ENCODE results near the gene LAMA2. TPM values are rescaled to one million over a fixed set of nuclear protein-coding genes. Genes with fewer than 3 reads are reported as not detected.

LAMA2 gene
- total RNA-seq, 2 donors from 2014 or later = 3.6 to 7.5 TPM

DNA sequence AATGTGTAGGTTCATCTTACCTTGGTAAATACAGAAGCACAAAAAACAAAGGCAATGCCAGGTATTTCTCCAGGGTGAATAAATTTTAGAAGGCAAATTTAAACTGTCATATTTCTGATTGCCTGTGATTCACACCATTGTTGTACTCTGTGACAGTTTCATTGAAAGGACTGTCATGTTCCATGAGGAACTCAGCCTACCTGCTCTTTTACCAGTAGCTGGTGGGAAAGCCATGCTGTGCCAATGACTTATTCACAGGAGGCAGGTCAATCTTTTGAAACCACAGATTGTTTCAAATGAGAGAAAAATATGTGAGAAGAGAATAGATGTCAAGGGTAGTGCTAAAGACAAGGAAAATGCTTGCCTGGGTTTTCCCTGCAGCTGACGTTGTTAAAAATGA lies 206.4 kb downstream of the LAMA2 start:
- Histone ChIP-seq H3K36me3 (no peaks in the 10 kb centered on the region), H3K9me3 (no peaks in the 10 kb centered on the region), H3K27me3 (no peaks in the 10 kb centered on the region), H3K9ac (ENCODE audit: low read depth in 2 of 2, low read length in 2 of 2) (no peak overlapping the region), H3K27ac (no peak overlapping the region), H3K4me1 (no peaks in the 10 kb centered on the region), H3K4me3 (no peak overlapping the region)
- intact Hi-C loops (cut with DNase I) = no loop called here
- TF ChIP-seq, protein P1, sequence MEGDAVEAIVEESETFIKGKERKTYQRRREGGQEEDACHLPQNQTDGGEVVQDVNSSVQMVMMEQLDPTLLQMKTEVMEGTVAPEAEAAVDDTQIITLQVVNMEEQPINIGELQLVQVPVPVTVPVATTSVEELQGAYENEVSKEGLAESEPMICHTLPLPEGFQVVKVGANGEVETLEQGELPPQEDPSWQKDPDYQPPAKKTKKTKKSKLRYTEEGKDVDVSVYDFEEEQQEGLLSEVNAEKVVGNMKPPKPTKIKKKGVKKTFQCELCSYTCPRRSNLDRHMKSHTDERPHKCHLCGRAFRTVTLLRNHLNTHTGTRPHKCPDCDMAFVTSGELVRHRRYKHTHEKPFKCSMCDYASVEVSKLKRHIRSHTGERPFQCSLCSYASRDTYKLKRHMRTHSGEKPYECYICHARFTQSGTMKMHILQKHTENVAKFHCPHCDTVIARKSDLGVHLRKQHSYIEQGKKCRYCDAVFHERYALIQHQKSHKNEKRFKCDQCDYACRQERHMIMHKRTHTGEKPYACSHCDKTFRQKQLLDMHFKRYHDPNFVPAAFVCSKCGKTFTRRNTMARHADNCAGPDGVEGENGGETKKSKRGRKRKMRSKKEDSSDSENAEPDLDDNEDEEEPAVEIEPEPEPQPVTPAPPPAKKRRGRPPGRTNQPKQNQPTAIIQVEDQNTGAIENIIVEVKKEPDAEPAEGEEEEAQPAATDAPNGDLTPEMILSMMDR (IDR thresholded peaks at IDR 0.05) = no peak
- DNase-seq = no peak

DNA sequence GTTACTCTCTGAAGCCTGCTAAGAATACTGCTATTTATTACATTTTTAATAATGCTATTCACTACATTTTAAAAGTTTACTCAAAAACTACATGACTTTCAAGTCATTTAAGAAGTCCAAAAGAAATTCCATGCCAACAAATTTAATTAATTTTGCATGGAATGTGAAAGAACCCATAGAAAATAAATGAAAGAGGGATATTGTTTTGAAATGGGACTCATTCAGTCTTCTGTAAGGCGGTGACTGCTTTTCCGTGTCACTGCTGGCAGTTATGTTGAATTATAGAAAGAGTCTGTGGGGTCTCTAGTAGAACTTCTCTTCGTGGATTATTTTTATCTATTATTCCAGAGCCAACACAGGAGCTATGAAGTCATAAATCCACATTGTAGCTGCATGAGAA lies 211.2 kb downstream of the LAMA2 start:
- H3K9me3 ChIP-seq = no peaks in the 10 kb centered on the region
- H3K4me1 ChIP-seq = no peaks in the 10 kb centered on the region
- H3K36me3 ChIP-seq = no peaks in the 10 kb centered on the region
- H3K27ac ChIP-seq = no peak overlapping the region
- DNase-seq = no peak
- TF ChIP-seq, protein P1 (IDR thresholded peaks at IDR 0.05) = no peak
- no peaks in the 10 kb centered on the region for H3K27me3 ChIP-seq
- H3K9ac ChIP-seq (ENCODE audit: low read depth in 2 of 2, low read length in 2 of 2) = no peak overlapping the region
- H3K4me3 ChIP-seq = no peak overlapping the region
- intact Hi-C loops (cut with DNase I) = no loop called here

DNA sequence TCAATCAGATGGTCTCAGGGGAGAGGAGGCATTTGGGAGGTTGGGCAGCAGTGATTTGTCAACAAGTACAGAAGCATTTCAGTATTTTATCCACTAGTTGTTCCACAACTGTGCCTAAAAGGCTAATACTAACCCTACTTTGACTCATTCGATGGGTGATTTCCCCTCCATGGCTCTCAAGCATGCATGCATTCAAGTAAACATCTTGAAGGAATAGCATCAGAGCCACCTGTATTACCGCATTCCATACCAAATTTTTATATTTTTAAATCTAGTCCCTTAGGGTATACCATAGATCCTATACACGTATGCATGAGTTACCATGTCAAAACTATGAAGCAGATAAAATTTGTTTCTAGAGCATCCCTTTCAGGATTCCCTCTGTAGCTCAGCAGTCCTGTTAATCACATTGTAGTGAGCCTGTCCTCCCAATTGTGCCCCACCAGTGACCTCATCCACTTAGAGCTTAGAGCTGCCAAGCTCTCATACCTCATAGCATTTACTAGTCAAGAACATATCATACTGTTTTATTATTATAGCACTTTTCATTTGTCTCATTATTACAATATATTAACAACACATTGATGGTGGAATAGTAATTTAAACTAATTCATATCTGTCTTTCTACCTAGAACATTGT lies 213.8 kb downstream of the LAMA2 start:
- TF ChIP-seq, protein P1 (IDR thresholded peaks at IDR 0.05) = no peak

DNA sequence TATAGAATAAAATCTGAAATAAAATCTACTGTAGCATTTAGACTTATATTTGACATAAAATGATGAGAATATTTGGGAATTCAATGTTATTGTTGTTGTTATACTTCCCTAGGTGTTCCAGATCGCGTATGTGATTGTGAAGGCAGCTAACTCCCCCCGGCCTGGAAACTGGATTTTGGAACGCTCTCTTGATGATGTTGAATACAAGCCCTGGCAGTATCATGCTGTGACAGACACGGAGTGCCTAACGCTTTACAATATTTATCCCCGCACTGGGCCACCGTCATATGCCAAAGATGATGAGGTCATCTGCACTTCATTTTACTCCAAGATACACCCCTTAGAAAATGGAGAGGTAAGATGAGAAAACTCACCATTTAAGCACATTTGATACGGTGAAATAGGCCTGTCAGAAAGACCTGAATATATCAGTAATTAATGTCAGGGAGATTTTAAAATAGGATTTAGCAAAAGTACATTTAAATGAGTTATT lies 215.2 kb downstream of the LAMA2 start:
- Histone ChIP-seq H3K27ac (no peak overlapping the region), H3K9ac (ENCODE audit: low read depth in 2 of 2, low read length in 2 of 2) (no peak overlapping the region), H3K9me3 (no peaks in the 10 kb centered on the region), H3K36me3 (no peaks in the 10 kb centered on the region), H3K27me3 (no peaks in the 10 kb centered on the region), H3K4me1 (no peaks in the 10 kb centered on the region), H3K4me3 (no peak overlapping the region)
- intact Hi-C loops (cut with DNase I) = no loop called here
- DNase-seq = no peak
- TF ChIP-seq, protein P1 (IDR thresholded peaks at IDR 0.05) = no peak

More for the DNA sequence above, 213.8 kb downstream of the LAMA2 start:
- Histone ChIP-seq H3K27me3 (no peaks in the 10 kb centered on the region), H3K4me3 (no peak overlapping the region), H3K27ac (no peak overlapping the region), H3K36me3 (no peaks in the 10 kb centered on the region), H3K9ac (ENCODE audit: low read depth in 2 of 2, low read length in 2 of 2) (no peak overlapping the region), H3K4me1 (no peaks in the 10 kb centered on the region), H3K9me3 (no peaks in the 10 kb centered on the region)
- intact Hi-C loops (cut with DNase I) = no loop called here
- no peak for DNase-seq

DNA sequence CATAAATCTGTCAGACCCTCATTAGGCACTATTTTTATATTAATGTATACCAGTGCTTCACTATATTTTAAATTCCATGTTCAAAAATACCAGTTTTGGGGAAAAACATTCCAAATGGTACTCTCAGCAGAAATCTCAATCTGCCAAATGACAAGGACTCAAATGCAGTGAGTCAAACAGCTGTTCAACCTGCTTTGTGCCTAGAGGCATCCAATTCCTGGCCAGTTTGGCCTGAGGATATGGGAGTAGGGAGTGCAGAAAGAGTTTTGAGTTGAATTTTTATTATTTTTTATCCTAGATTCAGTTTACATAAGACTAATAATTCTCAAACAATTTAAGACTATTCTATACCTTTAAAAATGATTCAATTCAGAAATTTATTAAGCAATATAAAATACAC lies 216.8 kb downstream of the LAMA2 start:
- no peak for DNase-seq
- H3K4me3 ChIP-seq = no peak overlapping the region
- no peaks in the 10 kb centered on the region for H3K4me1 ChIP-seq
- H3K9me3 ChIP-seq = no peaks in the 10 kb centered on the region
- no peak overlapping the region for H3K27ac ChIP-seq
- intact Hi-C loops (cut with DNase I) = no loop called here
- no peak overlapping the region for H3K9ac ChIP-seq (ENCODE audit: low read depth in 2 of 2, low read length in 2 of 2)
- no peaks in the 10 kb centered on the region for H3K36me3 ChIP-seq
- H3K27me3 ChIP-seq = no peaks in the 10 kb centered on the region
- TF ChIP-seq, protein P1 (IDR thresholded peaks at IDR 0.05) = no peak

All from colonic mucosa (tissue), 4 donors.